Effector CD4-positive, alpha-beta T cell (primary cell): ENCODE measurements around the gene MRPL12.
"Not testable (repeated sequence)": the region's sequence is repeated elsewhere in the genome, so short reads cannot be mapped to it uniquely, and the experiment has no call there.

ENCODE experiments used
- DNase-seq: peaks from one replicate; pipeline ENCODE4 v3.0.0-alpha.2; 2020
- total RNA-seq: gene quantifications from one replicate; lab custom pipeline; 2026; lab: John Stamatoyannopoulos, UW

Gene MRPL12
- 1.7 reads per million for total RNA-seq

DNA sequence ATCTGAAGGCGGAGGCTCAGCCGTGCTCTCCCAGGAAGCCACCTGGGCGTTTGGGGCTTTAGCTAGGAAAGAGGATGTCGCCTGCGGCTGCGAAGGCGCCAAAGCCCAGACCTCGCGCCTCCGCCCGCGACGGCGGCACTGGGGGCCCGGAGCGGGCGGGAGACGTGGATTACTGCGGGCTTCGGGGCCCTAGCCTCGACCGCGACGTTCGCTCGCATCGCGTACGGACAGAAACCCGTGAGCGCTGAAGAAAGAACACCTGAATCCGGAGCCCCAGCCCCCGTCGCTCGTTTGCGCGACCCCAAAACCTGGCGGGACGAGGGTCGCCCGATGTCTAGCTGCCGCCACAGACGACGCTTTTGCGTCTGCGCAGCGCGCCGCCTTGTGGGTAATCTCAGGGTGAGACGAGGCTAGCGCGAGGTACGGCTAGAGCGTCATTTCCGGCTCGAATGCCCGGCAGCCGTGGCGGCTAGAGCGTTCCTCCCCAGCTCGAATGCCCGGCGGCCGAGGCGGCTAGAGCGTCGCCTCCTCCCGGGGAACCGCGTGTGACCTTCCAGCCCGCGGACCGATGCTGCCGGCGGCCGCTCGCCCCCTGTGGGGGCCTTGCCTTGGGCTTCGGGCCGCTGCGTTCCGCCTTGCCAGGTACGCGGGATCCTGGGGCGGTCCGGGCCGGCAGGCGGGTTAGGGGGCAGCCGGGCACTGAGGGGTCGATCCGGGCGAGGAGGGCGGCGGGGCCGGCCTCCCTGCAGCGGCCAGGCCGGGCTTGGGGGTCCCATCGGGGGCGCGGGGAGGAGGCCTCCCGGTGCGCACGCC lies at the start of gene MRPL12:
Gene MRPL12, plus strand, starts transcription at position 434 of the 813 bp plus-strand sequence. Its CDS starts 135 bp downstream, at position 569.
- peak; percentile 88 for DNase-seq

DNA sequence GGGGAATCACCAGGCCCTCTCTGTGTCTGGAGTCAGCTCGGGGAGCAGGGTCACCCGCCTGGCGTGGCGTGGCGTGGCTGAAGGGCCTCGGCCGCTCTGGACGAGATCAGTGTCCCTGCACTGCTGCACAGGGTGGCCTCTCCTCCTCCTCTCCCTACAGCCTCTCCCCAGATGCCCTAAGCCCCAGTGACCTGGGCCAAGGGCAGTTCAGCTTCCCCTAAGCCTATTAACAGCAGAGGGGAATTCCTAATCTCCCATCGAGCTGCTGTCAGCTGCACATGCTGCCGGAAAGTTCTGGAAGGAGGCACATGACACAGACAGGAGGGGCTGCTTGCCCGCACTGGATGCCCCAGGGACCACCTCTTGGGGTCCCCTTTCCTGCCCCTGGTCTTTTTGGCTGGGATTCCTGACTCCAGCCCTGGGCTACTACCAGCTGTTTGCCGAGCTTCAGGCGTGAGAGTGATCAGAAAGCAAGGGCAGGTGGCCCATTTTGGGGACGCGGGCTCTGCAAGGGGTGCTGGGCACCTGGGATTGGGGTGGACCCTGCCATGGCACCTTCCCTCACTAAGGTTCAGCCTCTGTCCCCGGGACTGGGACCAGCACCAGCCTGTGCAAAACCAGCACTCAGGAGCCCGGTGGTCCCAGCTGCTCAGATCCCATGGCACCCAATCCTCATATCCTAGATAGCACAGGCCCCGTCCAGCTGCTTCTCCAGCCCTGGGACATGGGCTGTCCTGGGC lies 47.6 kb upstream of the MRPL12 start:
- no peak for DNase-seq

DNA sequence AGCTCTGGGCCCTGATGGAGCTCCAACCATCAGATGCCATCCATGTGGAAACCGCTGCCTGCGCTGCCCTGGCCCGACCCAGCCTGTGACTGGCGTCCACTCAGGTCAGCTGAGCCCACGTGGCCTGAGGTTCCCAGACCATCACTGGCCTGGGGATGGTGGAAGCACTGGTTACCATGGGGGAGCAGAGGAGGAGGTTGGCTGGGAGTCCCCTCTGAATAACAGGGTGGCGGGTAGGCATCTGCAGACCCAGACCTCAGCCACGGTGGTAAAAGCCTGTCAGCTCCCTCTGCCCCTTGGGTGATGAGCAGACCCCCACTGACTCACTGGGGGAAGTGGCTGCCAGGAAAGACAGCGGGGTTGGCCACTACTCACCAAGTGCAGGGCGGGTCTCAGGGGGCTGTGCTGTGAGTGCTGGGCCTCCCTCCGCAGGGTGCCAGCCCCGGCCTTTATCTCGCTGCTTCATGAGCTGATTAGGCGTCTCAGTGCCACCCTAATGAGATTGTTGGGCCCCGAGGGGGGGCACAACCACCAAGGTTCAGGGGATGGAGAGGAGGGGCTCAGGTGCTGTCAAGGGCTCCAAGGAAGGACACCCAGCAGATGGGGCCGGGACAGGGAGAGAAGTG lies 46.9 kb upstream of the MRPL12 start, which contains the start of gene PDE6G:
Gene PDE6G, minus strand, starts transcription at position 425 of the 626 bp plus-strand sequence. CDS start 3,237 bp downstream, outside the sequence.
- DNase-seq = no peak

DNA sequence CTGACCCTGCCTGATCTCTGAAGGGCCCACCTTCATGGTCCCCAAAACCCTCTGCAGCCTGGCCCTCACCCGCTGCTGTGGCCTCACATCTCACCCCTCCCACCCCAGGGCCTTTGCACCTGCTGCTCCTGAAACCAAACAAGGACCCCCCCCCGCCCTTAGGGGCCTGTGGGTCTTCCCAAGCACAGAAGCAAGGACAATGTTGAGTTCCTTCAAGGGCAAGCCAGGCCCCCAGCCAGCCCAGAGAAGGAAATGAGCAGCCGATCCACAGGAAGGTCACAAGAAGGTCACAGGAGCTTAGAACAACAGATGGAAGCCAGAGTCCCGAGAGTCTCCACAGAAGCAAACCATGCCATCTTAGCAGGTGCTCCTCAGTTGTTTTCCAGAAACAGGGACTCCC lies 46.3 kb upstream of the MRPL12 start:
- no peak for DNase-seq

DNA sequence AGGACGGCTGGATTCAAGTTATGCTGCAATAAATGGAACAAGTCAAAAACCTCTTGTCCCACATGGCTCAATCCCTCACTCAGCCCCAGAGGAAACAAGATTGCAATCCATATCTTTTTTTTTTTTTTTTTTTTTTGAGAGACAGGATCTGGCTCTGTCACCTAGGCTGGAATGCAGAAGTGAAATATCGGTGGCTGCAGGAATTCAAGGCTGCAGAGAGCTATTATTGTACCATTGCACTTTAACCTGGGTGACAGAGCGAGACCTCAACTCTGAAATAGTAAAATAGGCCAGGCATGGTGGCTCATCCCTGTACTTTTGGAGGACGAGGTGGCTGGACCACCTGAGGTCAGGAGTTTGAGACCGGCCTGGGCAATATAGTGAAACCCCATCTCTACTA lies 44.1 kb upstream of the MRPL12 start:
- no peak for DNase-seq

DNA sequence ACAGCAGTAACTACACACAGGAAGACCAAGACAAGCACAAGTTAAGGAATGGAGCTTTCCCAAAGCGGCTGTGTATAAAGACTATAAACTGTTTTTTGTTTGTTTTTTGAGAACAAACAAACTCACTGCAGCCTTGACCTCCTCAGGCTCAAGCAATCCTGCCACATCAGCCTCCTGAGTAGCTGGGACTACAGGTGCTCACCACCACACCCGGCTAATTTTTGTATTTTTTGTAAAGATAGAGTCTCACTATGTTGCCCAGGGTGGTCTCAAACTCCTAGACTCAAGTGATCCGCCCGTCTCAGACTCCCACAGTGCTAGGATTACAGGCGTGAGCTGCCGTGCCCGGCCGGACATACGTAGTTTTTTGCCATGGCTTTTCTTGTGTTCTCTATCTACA lies 42.7 kb upstream of the MRPL12 start:
- DNase-seq = no peak

DNA sequence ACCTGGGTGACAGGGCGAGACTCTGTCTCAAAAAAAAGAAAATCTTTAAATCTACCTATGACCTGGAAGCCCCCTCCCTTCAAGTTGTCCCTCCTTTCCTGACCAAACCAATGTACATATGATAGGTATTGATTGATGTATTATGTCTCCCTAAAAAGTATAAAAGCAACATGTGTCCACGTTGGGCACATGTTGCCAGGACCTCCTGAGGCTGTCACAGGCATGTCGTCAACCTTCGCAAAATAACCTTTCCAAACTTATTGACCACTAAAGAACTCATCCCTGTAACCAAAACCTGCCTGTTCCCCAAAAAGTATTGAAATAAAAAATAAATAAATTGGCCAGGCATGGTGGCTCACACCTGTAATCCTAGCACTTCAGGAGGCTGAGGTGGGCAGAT lies 41.2 kb upstream of the MRPL12 start:
- no peak for DNase-seq

DNA sequence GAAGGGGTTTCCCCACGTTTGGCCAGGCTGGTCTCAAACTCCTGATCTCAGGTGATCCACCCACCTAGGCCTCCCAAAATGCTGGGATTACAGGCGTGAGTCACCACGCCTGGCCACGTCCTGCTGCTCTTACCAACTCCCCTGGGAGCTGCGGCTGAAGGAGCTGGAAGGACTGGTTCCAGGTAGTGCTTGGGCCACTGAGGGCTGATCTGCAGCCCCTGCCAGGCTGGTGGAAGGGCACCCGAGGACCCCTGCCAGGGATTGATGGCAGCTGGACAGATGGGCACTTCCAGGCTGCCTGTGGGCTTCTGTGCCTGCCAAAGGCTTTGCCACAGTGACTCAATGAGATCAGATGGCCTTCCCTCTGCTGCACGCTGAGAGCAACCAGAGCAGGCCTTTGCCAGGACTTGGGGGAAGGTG lies 39.1 kb upstream of the MRPL12 start:
- no peak for DNase-seq

DNA sequence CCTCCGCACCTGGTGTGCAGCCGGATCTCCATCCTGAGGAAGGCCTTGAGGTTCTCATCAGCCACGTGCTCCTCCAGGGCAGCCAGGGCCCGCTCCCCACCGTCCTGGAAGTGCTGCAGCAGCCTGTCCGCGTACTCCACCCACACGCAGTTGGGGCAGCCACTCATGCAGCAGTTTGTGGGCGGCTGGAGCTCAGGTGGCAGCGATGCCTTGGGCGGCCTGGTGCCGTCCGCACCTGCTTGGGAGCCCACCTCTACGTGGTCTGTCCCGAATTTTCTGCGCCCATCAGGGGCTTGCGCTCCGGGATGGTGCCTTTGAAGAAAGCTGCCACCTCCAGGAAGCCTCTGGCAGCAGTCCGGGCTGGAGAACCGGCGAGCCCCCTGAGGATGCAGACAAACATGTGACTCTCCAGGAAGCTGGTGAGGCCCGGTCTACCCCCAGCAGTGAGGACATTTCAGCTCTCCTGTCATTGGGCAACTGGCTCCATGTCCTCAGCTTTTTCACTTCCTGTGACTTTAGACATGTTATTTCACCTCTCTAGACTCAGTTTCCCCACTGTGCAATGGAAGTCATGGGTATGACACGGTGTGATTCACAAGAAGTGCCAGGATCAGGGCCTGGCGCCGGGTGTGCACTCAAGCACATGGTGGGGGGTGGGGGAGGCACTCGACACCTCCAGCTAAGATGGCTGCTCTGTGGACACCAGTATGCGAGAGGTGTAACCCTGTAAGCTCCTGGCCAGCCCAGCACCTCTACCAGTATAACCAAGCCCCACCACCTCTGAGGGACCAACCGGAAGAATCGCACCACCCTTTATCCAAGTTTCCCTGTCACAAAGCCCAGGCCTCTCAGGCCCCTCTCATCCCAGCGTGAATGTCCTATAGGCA lies 37.7 kb upstream of the MRPL12 start:
- no peak for DNase-seq

DNA sequence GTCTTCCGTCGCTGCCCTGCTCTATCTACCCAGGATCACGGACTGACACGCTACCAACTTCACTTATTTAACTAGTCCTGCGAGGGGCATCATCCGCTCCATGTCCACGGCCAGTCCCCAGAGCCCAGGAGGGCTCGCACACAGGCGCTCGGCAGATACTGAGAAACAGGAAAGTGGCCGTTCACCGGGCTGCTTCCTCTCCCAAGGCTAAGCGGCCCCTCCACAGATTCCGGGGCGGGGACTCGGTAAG lies 37.1 kb upstream of the MRPL12 start:
- DNase-seq = no peak

DNA sequence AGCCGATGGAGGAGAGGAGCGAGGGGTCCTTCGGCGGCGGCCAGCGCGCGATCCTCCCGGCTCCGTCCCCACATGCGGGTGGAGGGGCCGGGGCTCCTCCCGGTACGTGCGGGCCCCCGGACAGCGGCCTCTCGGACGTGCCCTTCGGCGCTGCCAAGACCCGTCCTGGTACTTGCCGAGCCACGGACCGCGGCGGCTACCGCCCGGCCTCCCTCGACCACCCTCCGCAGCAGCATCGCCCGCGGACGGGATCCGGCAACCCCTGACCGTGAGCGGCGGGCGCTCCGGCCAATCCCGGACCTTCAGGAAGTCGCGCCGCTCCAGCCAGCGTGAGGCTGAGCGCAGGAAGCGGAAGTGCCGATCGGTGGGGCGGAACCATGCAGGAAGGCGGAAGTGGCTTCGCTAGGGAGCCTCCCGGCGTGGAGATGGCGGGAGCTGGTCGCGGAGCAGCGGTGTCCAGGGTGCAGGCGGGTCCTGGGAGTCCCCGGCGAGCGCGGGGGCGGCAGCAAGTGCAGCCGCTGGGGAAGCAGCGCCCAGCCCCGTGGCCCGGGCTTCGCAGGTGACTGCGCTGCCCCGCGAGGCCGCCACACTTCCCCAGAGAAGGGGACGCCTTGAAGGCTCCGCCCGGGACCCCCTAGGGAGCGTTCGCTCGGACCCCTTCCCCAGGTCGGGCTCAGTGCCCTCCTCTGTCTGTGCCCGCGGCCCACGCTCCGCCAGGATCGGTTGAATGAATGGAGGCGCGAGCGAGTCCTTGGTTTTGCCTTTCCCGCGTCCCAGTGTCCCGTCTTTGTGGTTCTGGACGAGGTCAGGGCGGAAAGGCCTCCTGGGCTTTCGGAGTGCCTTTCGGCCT lies 36.6 kb upstream of the MRPL12 start, which contains the start of the genes CCDC137 and OXLD1:
Gene CCDC137, plus strand, starts transcription at position 396 of the 850 bp plus-strand sequence. Its CDS starts 30 bp downstream, at position 426.
Gene OXLD1, minus strand, starts transcription at position 264 of the 850 bp plus-strand sequence. Its CDS starts 28 bp downstream, at position 236.
- DNase-seq = peak; percentile 92

DNA sequence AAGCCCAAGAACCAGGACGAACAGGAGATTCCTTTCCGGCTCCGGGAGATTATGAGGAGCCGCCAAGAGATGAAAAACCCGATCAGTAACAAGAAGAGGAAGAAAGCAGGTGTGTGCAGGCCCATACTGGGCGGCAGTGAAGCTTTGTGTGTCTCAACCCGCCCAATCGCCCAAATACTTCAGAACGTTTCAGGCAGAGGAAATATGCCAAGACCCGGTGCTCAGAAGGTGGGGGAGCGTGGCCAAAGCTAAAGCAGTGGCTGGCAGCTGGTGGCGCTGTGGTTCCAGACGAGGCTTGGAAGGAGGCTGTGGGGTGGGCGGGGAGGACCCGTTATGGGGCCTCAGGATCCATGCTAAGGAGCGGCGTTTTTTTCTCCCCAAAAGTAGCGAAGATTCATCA lies 35.4 kb upstream of the MRPL12 start:
- no peak for DNase-seq

DNA sequence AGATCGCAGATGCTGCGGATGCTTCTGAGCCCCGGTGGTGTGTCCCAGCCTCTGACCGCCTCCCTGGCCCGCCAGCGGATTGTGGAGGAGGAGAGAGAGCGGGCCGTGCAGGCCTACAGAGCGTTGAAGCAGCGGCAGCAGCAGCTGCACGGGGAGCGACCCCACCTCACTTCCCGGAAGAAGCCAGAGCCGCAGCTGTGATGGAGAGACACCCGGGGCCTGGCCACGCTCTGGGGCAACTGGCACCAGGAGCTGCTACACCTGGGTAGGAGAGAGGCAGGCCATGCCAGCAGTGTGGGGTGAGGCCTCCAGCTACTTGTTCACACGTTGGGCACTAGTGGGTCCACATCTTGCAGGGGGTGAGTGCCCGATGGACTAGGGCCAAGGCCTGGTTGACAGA lies 30.7 kb upstream of the MRPL12 start:
- no peak for DNase-seq

DNA sequence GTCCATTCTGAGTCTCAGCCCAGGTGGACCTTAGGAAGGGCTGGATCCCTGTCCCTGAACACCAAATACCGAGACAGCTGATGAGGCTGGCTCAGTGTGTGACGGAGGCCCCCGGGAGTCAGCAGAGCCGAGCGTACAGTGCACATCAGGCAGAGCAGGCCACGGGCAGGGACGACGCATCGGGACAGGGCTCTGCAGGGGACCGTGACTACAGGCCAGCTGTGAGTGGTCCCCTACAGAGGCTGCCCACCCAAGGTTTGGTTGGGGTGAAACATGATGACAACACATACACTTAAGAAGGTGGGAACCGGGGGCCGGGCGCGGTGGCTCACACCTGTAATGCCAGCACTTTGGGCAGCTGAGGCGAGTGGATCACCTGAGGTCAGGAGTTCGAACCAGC lies 30.2 kb upstream of the MRPL12 start:
- no peak for DNase-seq

DNA sequence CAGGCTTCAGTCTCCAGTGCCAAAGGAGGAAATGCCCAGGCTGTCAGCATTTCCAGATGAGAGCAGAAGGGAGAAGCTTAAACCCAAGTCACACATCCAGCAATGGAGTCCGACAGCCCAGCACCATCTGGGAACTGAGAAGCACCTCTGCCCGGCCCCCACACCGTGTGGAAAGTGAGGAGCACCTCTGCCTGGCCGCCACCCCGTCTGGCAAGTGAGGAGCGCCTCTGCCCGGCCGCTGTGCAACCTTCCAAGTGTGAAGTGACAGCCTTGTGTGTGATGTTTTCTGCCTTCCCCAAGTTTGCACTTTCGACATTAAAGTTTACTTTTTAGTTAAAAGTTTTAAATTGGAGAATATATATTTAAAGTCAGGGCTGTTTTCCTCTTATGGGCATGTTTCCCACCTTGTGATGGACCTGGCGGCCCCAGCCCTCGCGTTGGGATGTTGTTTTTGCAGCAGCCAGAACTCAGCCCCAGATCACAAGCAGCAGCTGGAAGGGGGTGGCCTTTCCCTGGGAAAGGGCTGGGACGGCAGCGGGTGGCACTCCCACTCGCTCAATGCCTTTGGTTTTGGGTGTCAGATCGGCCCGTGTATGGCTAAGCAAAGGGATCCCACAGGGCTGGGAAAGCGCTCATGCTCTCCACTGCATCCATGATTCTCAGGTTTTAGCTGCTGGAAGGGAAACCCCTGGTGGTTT lies 29.5 kb upstream of the MRPL12 start:
- no peak for DNase-seq

DNA sequence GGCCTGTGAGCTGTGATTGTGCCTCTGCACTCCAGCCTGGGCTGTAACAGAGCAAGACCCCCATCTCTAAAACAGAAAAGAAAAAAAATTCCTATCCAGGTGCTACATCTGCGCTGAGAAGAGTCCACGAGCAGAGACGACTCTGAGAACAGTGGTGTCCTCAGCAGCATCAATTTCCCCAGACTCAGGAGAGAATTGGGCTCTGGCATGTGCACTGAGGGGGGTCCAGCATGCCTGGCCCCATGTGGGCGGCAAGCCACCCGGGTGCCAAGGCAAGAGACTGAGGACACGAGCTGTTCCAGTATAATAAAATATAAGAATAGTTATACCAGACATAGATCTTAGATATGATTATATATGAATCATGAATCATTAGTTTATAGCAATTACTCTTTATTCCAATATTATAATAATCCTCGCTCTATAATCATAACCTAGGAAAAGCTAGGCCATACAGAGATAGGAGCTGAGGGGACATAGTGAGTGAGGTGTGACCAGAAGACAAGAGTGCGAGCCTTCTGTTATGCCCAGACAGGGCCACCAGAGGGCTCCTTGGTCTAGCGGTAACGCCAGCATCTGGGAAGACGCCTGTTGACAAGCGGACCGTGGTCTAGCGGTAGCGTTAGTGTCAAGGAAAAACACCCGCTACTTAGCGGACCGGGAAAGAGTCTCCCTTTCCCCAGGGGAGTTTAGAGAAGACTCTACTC lies 27.5 kb upstream of the MRPL12 start:
- not testable (repeated sequence) for DNase-seq

DNA sequence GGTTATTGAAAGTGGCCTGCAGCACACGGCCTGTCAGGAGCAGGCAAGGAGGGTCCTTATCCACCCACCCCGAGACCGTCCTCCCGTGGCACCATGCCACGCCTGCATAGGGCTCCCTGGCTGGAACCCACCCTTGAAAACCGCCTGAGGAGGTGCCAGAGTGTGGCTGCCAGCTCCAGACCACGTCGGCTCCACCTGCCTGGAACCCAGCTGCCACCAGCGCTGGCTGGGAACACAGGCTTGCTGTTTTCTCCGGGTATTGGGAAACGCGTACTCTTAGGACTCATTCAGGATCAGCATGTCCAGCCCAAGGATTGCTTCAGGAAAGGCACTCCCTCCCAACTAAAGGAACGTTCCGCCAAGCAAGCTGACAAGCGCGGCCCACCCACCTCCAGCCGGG lies 26.3 kb upstream of the MRPL12 start:
- DNase-seq = no peak

DNA sequence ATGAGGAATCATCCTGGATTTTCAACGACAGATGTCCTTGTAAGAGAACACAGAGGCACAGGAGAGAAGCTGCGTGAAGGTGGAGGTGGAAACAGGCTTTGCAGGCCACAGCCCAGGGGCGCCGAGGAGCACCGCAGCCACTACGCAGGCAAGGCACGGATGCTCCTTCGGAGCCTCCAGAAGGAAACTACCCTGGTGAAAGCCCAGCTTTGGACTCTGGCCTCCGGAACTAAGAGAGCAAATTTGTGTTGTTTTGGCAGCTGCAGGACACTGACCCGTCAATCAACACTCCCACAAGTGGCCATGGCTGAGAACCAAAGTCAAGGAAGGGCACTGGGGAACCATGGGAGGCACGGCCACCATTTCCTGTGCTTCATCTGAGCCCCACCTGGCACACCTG lies 23.0 kb upstream of the MRPL12 start:
- DNase-seq = no peak

DNA sequence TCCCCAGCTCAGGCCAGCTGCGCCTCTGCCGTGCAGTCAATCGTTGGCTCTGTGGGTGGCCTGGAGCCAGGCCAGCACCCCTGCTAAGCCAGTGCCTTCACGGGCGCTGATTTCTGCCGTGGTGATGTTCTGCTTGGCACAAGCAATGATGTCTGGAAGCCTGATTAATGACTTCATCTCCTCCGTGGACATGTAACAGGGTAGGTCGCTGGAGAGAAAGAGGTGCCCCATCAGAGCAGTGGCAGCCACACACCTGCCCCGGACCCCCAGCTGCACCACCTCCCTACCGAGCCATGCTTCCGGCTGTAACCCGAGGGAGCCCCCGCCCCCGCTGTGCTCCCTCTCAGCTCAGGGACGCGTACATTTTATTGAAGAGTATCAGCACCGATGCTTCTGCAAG lies 21.5 kb upstream of the MRPL12 start:
- no peak for DNase-seq

DNA sequence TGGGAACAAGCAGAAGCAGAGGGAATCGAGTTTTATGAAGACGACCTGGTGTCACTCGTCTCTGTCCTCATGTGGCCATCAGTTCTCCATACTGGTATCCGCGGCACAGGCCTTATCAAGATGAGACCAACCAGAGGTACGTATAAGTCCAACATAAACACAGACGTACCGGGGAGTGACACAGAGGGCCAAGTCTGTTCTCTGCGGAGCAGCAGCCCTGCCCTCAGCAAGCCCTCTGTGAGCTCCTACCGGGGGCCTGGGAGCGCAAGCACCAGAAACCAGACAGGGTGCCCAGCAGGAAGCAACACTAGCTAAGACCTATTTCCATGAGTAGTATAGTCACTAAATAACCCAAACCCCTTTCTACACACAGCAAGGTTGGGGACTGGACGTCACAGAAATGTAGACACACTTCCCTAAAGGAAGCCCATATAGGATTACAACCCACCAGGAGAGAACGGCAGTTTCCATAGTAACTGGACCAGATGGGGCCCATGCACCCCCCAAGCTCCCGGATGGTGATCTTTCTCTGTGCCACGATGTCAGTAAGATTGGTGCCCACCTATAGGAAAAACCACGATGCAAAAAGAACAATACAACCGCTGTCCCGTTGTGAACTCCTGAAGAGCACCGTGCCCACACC lies 20.5 kb upstream of the MRPL12 start:
- no peak for DNase-seq
